GM12878 (cell line): Measurements from ENCODE around the gene VAV2. TPM values are rescaled to one million over a fixed set of nuclear protein-coding genes. Genes with fewer than 3 reads are reported as not detected.

Source experiments
- ATAC-seq: fragments of 200-7000 bp; cut with Tn5 transposase; 3 replicates; pipeline ENCODE4 v1.9.1; 2020; ENCODE audit warnings: mild to moderate bottlenecking, moderate library complexity
- BruUV-seq: library from RNA; stranded (reverse); fragments of 400-500 nt; replicated peaks from 2 replicates; lab custom pipeline; 2021; lab: Mats Ljungman, UMichigan
- CTCF ChIA-PET: fragments of 300-600 bp; sonication (Branson Sonifier 250); formaldehyde crosslinking; extraction: SDS; loops from one replicate; lab custom pipeline; 2021; ENCODE audit warnings: inconsistent platforms; lab: Yijun Ruan, JAX
- POLR2A ChIA-PET: fragments of 350-600 bp; formaldehyde crosslinking; extraction: SDS; loops from one replicate; lab custom pipeline; 2021; ENCODE audit warnings: inconsistent platforms; lab: Charles Lee
- RAD21 ChIA-PET: fragments of 300-600 bp; sonication (Branson Sonifier 250); formaldehyde crosslinking; loops from one replicate; lab custom pipeline; 2023; ENCODE audit warnings: antibody characterized with exemption; ENCODE audit not compliant: unreplicated experiment; lab: Charles Lee
- SMC1A ChIA-PET: fragments of 300-600 bp; sonication (Branson Sonifier 250); formaldehyde crosslinking; loops from one replicate; lab custom pipeline; 2023; ENCODE audit not compliant: unreplicated experiment, uncharacterized antibody; lab: Charles Lee
- DNase-seq: peaks from one replicate; pipeline ENCODE4 v3.0.0-alpha.2; 2011; ENCODE audit warnings: low read depth, low spot score
- FAIRE-seq: peaks from 3 replicates; lab custom pipeline; 2011; peaks lifted over from hg19 to GRCh38; lab: Jason Lieb, UNC
- H2AFZ ChIP-seq: 2 replicates; pipeline ENCODE4 v1.6.0; 2011; ENCODE audit warnings: low read depth, low read length, control low read depth; ENCODE audit not compliant: control insufficient read depth
- H3K27ac ChIP-seq: 2 replicates; pipeline ENCODE4 v1.5.1; 2011; ENCODE audit warnings: control low read depth; ENCODE audit not compliant: control insufficient read depth, insufficient read depth
- H3K27me3 ChIP-seq, 2 experiments: replicated peaks in 1 of 2; 2 replicates each; pipeline versions ENCODE4 v1.6.0 to v1.6.1; 2011; ENCODE audit warnings: low read length in 1 of 2; ENCODE audit not compliant: control insufficient read depth in 2 of 2, insufficient read depth in 2 of 2
- H3K36me3 ChIP-seq, 2 experiments: 2 replicates each; pipeline ENCODE4 v1.5.1; 2011; ENCODE audit warnings: low read length in 1 of 2; ENCODE audit not compliant: control insufficient read depth in 2 of 2, insufficient read depth in 2 of 2
- H3K4me1 ChIP-seq: 2 replicates; pipeline ENCODE4 v1.6.1; 2011; ENCODE audit warnings: mild to moderate bottlenecking, low read length, moderate library complexity, mixed read lengths; ENCODE audit not compliant: control insufficient read depth, insufficient read depth
- H3K4me2 ChIP-seq: 2 replicates; pipeline ENCODE4 v1.6.0; 2011; ENCODE audit warnings: control low read depth; ENCODE audit not compliant: control insufficient read depth, insufficient read depth
- H3K4me3 ChIP-seq: fragments of 200-600 bp; sonication (generic); 2 replicates; pipeline ENCODE4 v1.5.1; 2016
- H3K79me2 ChIP-seq: 2 replicates; pipeline ENCODE4 v1.6.0; 2011; ENCODE audit warnings: low read length; ENCODE audit not compliant: control insufficient read depth, insufficient read depth
- H3K9ac ChIP-seq: 2 replicates; pipeline ENCODE4 v1.8.0; 2011; ENCODE audit warnings: low read length, control low read depth, mixed read lengths; ENCODE audit not compliant: control insufficient read depth, insufficient read depth
- H3K9me3 ChIP-seq: replicated peaks from 3 replicates; pipeline ENCODE4 v1.5.1; 2011; ENCODE audit warnings: mild to moderate bottlenecking, low read length; ENCODE audit not compliant: control insufficient read depth, insufficient read depth
- H4K20me1 ChIP-seq: 2 replicates; pipeline ENCODE4 v1.6.0; 2011; ENCODE audit not compliant: control insufficient read depth, insufficient read depth
- BACH1 ChIP-seq: fragments of 450-650 bp; IDR thresholded peaks from 2 replicates; pipeline ENCODE4 v1.6.1; 2017; ENCODE audit warnings: mild to moderate bottlenecking, borderline replicate concordance
- BHLHE40 ChIP-seq, 2 experiments: fragments of 450-650 bp in 1 of 2; IDR thresholded peaks; 2 replicates each; pipeline ENCODE4 v1.6.1; 2011 to 2017; ENCODE audit warnings: low read depth in 2 of 2, borderline replicate concordance in 1 of 2, improper control_type of control experiment in 1 of 2, low read length in 1 of 2, mild to moderate bottlenecking in 1 of 2
- POLR2A ChIP-seq: IDR thresholded peaks from 2 replicates; pipeline ENCODE4 v1.6.1; 2011; ENCODE audit warnings: low read depth, mild to moderate bottlenecking, low read length
- WGBS: methylation state at CpG from one replicate; pipeline ENCODE4 v1.1.6; 2016; ENCODE audit warnings: low lambda C conversion rate; ENCODE audit not compliant: insufficient replicate concordance, insufficient coverage; ENCODE audit errors: missing lambda C conversion rate; 5-methylcytosine and 5-hydroxymethylcytosine counted together
- in situ Hi-C: fragments of 300-500 bp; cut with MboI; formaldehyde crosslinking; loops from 9 replicates; pipeline ENCODE4 v1.14.3; 2018; ENCODE audit warnings: mixed read lengths
- intact Hi-C: fragments of 100-400 bp; cut with micrococcal nuclease; formaldehyde crosslinking; loops from one replicate; pipeline ENCODE4 v1.14.2; 2022; ENCODE audit not compliant: unreplicated experiment
- polyA plus RNA-seq, 11 experiments: library from polyadenylated mRNA; depleted of rRNA in 4 of 11; unstranded in 6 of 11; stranded (reverse) in 5 of 11; fragments of >200 nt; fragmentation: Nextera tagmentation in 4 of 11; fragmentation: Illumina TruSeq in 1 of 11; extraction: Ambion mirVana in 4 of 11; extraction: Trizol in 1 of 11; gene quantifications; 1 replicate in 1 of 11; 2 replicates in 10 of 11; pipeline versions ENCODE4 v1.2.1 to v1.2.3, GENCODE V29; 2011 to 2016; ENCODE audit warnings: inconsistent platforms in 2 of 11, missing spikeins in 2 of 11, low read depth in 1 of 11
- total RNA-seq, 4 experiments: library from RNA; depleted of rRNA in 3 of 4; stranded (reverse); fragments of >200 nt in 3 of 4; fragmentation: Illumina TruSeq in 1 of 4; extraction: Trizol in 1 of 4; gene quantifications; 2 replicates each; pipeline versions ENCODE4 v1.2.1 to v1.2.3, GENCODE V29; 2013 to 2021
- TF ChIP-seq, protein P1 (sequence below): fragments of 450-650 bp; IDR thresholded peaks from 2 replicates; pipeline ENCODE4 v1.6.1; 2016; ENCODE audit warnings: mild to moderate bottlenecking

Gene VAV2
- total and polyA plus RNA-seq, 10 of the 15 experiments (the other 5 are each of a cell fraction or from before 2014, with no cell fraction given), result 0.13 to 43.9 (median 16.9) TPM

DNA sequence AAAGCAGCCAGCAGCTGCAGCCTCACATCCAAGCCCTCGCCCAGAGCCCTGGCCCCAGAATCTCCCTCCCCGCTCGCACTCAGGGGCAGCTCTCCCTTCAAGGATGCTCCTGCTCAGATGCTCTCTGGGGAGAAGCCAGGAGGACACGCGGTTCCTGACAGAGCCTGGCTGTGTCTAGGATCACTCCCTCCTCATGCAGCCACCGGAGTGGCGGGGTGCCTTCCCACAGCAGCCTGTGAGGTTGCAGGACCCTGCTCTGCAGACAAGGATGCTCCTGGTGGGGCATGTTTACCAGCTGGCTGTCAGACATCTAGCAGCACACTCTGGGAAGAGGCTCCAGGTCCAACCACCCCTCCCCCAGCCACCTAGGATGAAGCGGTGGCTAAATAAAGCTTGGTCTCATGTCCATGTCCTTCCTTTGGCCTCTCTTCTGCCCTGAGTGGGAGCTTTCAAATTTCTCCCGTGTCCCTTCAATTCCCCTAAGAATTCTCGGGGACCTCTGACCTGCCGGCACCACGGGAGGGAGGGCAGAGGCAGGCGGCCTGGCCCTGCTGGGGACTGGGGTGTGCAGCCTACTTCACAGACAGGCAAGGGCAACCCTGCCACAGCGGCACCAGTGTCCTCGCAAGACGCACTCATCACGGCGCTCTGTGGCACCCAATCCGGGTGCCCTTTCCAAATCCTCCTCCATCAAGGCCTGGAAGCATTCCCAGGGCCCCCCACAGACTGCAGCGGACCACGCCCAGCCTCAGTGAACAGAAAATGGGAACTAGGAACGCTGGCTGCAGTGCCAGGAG, 165.6 kb downstream of the VAV2 start:
- POLR2A ChIA-PET, result no interaction called here
- no peak for TF ChIP-seq BACH1
- TF ChIP-seq POLR2A, result peak; percentile 36; the same call in 1 of the 2 replicates
- TF ChIP-seq, all 136 proteins: peak for 1
- ATAC-seq (no peak), FAIRE-seq (no peak), DNase-seq (no peak)
- in situ Hi-C loops, result no loop called here
- RAD21 ChIA-PET, result interaction anchor here (4.0 kb wide), 1 partner anchor 168 kb away, joined by 19 read pairs; no protein-coding TSS in a partner anchor
- H2AFZ ChIP-seq, result no peak overlapping the region
- no peaks in the 10 kb centered on the region for H3K27me3 ChIP-seq
- no peaks in the 10 kb centered on the region for H4K20me1 ChIP-seq
- H3K4me1 ChIP-seq, result peaks cover 30% of the 10 kb centered on the region
- H3K9me3 ChIP-seq, result no peaks in the 10 kb centered on the region
- SMC1A ChIA-PET, result interaction anchor here (0.7 kb wide), 1 partner anchor 167 kb away, joined by 4 read pairs; no protein-coding TSS in a partner anchor
- BruUV-seq, result no TSS peak
- intact Hi-C loops, result no loop called here
- WGBS, result 91% methylated on average over 22 of the region's 22 CpGs
- peaks cover 20% of the 10 kb centered on the region for H3K79me2 ChIP-seq
- no peak overlapping the region for H3K4me2 ChIP-seq
- H3K27ac ChIP-seq, result no peak overlapping the region
- no peak overlapping the region for H3K4me3 ChIP-seq
- H3K36me3 ChIP-seq, result peaks cover 14 to 15% of the 10 kb centered on the region in 2 experiments; a peak in 3 of 4 replicates
- CTCF ChIA-PET, result interaction anchor here (1.2 to 1.8 kb wide), 3 partner anchors 33 to 169 kb away, joined by 3 to 7 read pairs (median 4); no protein-coding TSS in a partner anchor
- no peak overlapping the region for H3K9ac ChIP-seq

DNA sequence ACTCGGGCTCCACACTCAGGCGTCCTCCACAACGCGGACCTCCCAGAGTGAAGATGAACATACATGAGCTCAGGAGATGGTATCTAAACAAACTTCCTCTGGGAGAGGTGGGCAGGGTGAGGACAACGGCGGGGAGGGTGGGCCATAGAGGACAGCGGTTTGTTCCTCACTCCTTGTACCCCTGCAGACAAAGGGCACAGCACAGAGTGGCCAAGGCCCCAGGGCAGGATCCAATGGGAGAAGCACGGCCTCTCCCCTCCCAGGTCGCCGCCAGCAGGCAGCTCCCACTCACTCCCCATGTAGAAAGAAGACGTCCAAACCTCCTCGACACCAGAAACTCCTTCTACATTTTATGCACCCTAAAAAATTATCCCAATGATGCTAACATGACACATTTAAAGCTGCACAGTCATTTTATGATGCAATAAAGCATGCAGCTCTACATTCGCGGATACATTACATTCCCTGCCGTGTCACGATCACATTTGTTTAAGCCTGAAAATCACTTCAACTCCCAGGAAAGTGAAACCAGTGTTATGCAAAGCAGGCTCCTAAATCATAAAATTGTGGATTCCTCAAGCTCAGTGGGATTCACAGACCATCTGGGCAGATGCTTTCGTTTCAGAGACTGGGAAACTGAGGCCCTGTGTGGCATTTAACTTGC, 166.4 kb downstream of the VAV2 start:
- H4K20me1 ChIP-seq, result no peaks in the 10 kb centered on the region
- 89% methylated on average over 17 of the region's 17 CpGs for WGBS
- ChIA-PET RAD21 (interaction anchor here (4.0 kb wide), 1 partner anchor 169 kb away, joined by 19 read pairs; no protein-coding TSS in a partner anchor), CTCF (interaction anchor here (1.2 to 1.8 kb wide), 3 partner anchors 32 to 170 kb away, joined by 3 to 7 read pairs (median 4); no protein-coding TSS in a partner anchor), SMC1A (no interaction called here), POLR2A (no interaction called here)
- peaks cover 33% of the 10 kb centered on the region for H3K4me1 ChIP-seq
- DNase-seq, result no peak
- no TSS peak for BruUV-seq
- TF ChIP-seq BHLHE40 (IDR thresholded peaks at IDR 0.05; ENCODE audit: borderline replicate concordance in 1 of 2, low read depth in 2 of 2, low read length in 1 of 2), result no peak
- TF ChIP-seq, protein P1, sequence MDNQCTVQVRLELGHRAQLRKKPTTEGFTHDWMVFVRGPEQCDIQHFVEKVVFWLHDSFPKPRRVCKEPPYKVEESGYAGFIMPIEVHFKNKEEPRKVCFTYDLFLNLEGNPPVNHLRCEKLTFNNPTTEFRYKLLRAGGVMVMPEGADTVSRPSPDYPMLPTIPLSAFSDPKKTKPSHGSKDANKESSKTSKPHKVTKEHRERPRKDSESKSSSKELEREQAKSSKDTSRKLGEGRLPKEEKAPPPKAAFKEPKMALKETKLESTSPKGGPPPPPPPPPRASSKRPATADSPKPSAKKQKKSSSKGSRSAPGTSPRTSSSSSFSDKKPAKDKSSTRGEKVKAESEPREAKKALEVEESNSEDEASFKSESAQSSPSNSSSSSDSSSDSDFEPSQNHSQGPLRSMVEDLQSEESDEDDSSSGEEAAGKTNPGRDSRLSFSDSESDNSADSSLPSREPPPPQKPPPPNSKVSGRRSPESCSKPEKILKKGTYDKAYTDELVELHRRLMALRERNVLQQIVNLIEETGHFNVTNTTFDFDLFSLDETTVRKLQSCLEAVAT, result peak; percentile 25; the same call in 1 of the 2 replicates
- H3K4me3 ChIP-seq, result no peak overlapping the region
- no peak overlapping the region for H2AFZ ChIP-seq
- peaks cover 20% of the 10 kb centered on the region for H3K79me2 ChIP-seq
- in situ Hi-C loops (no loop called here), intact Hi-C loops (no loop called here)
- no peaks in the 10 kb centered on the region for H3K9me3 ChIP-seq
- no peak overlapping the region for H3K27ac ChIP-seq
- no peak for ATAC-seq
- H3K36me3 ChIP-seq, result peaks cover 14 to 18% of the 10 kb centered on the region in 2 experiments; a peak in 3 of 4 replicates
- no peak overlapping the region for H3K9ac ChIP-seq
- FAIRE-seq, result no peak
- no peaks in the 10 kb centered on the region for H3K27me3 ChIP-seq
- no peak overlapping the region for H3K4me2 ChIP-seq
